NOMO-1 treated with DMSO at 0.1 percent for 48 hours (cell line): ENCODE results near the gene EHD3.

Experiments used
- DNase-seq: peaks from one replicate; lab custom pipeline; 2025; ENCODE audit not compliant: unreplicated experiment; lab: John Stamatoyannopoulos, UW

Gene EHD3

GRCh38 chr2:31233741-31234682 lies at the start of gene EHD3:
Gene EHD3, plus strand, starts transcription at chr2:31234152. Its CDS starts 470 bp downstream, at chr2:31234622.
- DNase-seq = peak; percentile 67

GRCh38 chr2:31187166-31187565 lies 46.8 kb upstream of the EHD3 start:
- DNase-seq = no peak

GRCh38 chr2:31188131-31188530 lies 45.8 kb upstream of the EHD3 start:
- no peak for DNase-seq

DNA sequence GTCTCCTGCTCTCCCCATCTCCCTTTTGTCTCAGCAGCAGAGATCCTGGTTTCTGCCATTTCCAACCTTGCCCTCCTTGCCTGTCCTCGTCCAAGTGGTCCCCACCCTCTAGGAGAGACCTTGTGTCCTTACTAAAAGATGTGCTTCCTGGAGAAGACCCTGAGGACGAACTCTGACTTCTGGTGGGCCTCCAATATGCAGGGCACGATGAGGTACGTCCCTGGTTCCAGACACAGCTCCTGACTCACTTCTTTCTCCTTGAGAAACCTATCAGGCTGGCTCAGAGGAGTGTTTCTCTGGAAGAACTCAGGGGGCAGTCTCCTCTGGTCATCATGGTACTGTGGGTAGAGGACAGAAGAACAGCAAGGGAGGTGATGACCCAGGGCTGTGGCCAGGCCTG lies 44.8 kb upstream of the EHD3 start:
- no peak for DNase-seq

- DNase-seq = no peak
Observed at GRCh38 chr2:31190188-31190587, 43.8 kb upstream of the EHD3 start.

DNA sequence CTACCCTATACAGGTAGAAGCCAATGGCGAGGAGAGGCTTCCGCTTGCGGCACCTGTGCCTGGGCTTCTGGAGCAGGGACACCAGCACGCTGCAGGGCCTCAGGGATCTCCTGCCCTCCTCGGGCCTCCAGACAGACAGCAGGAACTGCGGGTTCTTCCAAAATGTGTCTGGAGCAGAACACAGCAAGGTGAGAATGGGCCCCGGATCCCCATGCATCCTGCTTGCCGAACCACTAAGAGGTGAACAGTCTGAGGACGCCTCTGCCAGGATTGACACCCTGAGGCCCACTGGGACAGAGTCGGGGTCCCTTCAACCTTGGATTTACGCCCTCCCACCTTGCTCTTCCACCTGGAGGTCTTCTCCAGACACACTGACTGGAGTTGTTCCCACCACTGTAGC lies 42.0 kb upstream of the EHD3 start:
- no peak for DNase-seq

- DNase-seq = no peak
Observed at GRCh38 chr2:31192396-31192795, 41.6 kb upstream of the EHD3 start.

- DNase-seq = no peak
Observed at GRCh38 chr2:31192851-31193392, 41.0 kb upstream of the EHD3 start.

DNA sequence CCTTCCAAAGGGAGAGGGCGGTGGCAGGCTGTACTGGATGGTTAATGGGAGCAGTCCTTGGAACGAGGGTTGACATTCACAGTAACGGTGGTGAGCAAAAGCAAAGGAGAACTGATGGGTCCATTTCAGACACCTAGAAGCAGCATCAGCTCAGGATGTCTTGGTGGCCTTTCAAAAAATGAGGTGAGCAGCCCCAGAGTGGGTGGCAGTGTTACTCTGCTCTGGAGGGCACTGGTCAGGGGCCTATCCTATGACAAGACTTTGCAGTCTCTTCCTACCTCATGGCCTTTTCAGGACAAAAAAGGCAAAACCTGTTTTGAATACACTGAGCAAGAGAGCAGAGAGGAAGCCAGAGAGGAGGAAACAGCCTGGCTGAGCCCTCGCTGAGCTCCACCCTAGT lies 40.1 kb upstream of the EHD3 start:
- DNase-seq = no peak

DNA sequence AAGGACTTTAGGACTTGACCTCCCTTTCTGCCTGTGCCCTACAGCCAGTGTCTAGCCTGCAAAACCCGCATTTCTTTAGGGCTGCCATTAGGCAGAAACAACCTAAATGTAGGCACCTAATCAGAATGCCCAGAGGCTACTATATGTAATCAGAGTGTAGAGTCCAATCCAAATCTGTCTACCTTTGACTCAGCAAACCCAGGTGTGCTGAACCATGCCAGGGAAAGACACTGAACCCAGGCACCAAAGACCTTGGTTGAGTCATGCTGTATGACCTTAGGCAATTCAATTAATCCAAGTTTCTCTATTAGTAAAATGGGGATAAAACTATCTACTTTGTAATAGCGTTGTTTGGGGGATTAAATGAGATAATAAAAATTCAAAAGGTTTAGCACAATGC lies 37.3 kb upstream of the EHD3 start:
- no peak for DNase-seq

GRCh38 chr2:31197166-31197565 lies 36.8 kb upstream of the EHD3 start:
- no peak for DNase-seq

- no peak for DNase-seq
Observed at GRCh38 chr2:31197669-31198068, 36.3 kb upstream of the EHD3 start.

GRCh38 chr2:31199206-31199605 lies 34.7 kb upstream of the EHD3 start:
- no peak for DNase-seq

DNA sequence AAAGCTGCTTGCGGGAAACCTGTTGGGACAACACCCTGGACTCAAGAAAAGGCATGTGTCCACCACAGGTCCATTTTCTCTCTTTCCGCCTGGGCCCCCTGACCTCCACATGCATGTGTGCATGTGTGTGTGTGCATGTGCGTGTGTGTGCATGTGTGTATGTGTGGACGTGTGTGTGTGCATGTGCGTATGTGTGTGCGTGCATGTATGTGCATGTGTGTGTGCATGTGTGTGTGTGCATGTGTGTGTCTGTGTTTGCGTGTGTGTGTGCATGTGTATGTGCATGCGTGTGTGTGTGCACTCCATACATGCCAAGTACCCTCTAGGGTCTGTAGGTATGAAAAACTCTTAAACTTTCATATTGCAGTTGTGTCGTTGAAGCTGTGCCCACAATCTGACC lies 33.0 kb upstream of the EHD3 start:
- DNase-seq = no peak

- DNase-seq = no peak
Observed at GRCh38 chr2:31202041-31202440, 31.9 kb upstream of the EHD3 start.

- DNase-seq = no peak
Observed at GRCh38 chr2:31202833-31203232, 31.1 kb upstream of the EHD3 start.

- DNase-seq = no peak
Observed at GRCh38 chr2:31203916-31204315, 30.0 kb upstream of the EHD3 start.

- DNase-seq = no peak
Observed at GRCh38 chr2:31204783-31205182, 29.2 kb upstream of the EHD3 start.

GRCh38 chr2:31205186-31205585 lies 28.8 kb upstream of the EHD3 start:
- no peak for DNase-seq

- no peak for DNase-seq
Observed at GRCh38 chr2:31205613-31206012, 28.3 kb upstream of the EHD3 start.

DNA sequence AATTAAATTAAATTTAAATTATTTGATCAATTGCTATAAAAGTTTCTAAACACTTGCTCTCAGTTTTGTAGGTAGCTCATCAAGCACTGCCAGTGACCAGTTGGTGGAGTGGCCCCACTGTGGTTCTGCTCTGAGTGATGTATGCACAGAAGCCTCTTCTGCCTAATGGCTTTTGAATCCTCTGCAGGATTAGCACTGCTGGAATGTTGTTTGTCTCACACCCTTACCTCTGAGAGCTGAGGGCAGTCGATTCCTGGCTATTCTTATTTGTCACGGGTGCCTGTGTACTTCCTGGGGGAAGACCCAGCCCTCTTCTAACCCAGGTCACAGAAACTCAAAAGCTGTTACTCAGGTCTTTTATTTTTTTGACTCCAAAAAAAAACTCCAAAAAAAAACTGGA lies 26.2 kb upstream of the EHD3 start:
- DNase-seq = no peak

DNA sequence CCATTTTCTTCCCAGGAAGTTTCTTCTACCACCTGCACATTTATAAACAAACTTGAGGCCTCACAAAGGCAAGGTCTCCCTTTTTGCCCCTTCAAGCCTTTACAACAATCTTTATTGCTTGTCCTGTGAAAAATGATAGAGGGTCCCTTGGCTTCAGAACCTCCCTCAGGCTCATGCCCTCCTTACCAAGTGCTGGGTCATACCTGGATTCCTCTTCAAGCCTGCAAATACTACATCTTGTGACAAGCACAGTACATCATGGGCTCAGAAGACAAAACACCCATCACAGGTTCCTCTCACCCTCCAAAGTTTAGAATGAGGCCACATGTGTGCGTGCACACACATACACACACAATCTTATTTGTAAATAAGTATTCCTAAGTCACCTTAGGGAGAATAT lies 25.7 kb upstream of the EHD3 start:
- DNase-seq = no peak
